Mucosa of descending colon (tissue), 3 donors: ENCODE results near the gene TECRL. TPM values are rescaled to one million over a fixed set of nuclear protein-coding genes. Genes with fewer than 3 reads are reported as not detected.

Source experiments
- ATAC-seq: fragments of 200-7000 bp; cut with Tn5 transposase; one replicate; pipeline ENCODE4 v1.9.1; 2020; ENCODE audit warnings: mild to moderate bottlenecking, moderate library complexity
- DNase-seq, 3 donors: peaks; one replicate each; pipeline ENCODE4 v3.0.0-alpha.2; 2020
- H3K36me3 ChIP-seq: fragments of 200-600 bp; one replicate; pipeline ENCODE4 v1.8.0; 2021; ENCODE audit warnings: low read depth, mild to moderate bottlenecking
- H3K4me1 ChIP-seq: fragments of 200-600 bp; one replicate; pipeline ENCODE4 v1.8.0; 2021; ENCODE audit warnings: low read depth, mild to moderate bottlenecking
- H3K4me3 ChIP-seq: fragments of 200-600 bp; one replicate; pipeline ENCODE4 v1.8.0; 2021; ENCODE audit warnings: mild to moderate bottlenecking
- H3K9me3 ChIP-seq: fragments of 200-600 bp; one replicate; pipeline ENCODE4 v1.8.0; 2021; ENCODE audit warnings: mild to moderate bottlenecking
- intact Hi-C, 2 donors: fragments of 100-400 bp; cut with DNase I in 1 of 2; cut with micrococcal nuclease in 1 of 2; formaldehyde crosslinking; loops; one replicate each; pipeline versions ENCODE4 v1.11.0 to v1.11.1; 2022; cut with DNase I, micrococcal nuclease
- total RNA-seq, 3 donors: library from RNA; stranded (reverse); fragmentation: NEBNext Ultra II Directional in 2 of 3; extraction: Animal tissue kit (Norgen Biotek cat#: 25700) in 2 of 3; gene quantifications; one replicate each; pipeline versions ENCODE4 v1.2.1 to v1.2.4, GENCODE V29; 2021 to 2023
- TF ChIP-seq, protein P1 (sequence below): fragments of 200-600 bp; IDR thresholded peaks from one replicate; pipeline ENCODE4 v1.8.0; 2022; ENCODE audit warnings: antibody characterized with exemption, mild to moderate bottlenecking
- donor health status: DM: no; HTN: no; CAD: no; lungs with moderate emphysema.
- donor health status: DM: no; HTN: no; CAD: no.
- donor health status: DM: no; HTN: yes; CAD: no.

The TECRL gene
- total RNA-seq, 3 donors from 2014 or later: 0.55 TPM; not detected in 2

DNA sequence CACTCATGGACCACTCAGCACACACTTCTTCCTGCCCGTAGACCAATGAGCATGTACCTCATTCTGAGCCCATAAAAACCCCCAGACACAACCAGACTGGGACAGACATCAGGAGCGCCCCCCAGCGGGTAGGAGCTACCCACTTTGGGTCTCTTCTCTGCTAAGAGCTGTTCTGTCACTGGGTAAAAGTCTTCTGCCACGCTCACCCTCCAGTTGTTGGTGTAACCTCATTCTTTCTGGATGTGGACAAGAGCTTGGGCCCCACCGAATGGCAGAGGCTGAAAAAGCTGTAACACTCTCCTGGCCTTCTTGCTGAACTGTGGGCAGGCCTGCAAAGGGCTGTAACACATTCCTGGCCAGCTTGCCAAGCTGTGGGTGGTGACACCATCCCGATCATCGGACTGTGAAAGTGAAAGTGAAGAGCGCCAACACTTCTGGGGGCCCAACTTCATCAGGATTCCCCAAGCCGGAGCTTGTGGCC, 137.6 kb downstream of the TECRL start:
- intact Hi-C loops: no loop called here
- no peak for ATAC-seq
- TF ChIP-seq, protein P1, sequence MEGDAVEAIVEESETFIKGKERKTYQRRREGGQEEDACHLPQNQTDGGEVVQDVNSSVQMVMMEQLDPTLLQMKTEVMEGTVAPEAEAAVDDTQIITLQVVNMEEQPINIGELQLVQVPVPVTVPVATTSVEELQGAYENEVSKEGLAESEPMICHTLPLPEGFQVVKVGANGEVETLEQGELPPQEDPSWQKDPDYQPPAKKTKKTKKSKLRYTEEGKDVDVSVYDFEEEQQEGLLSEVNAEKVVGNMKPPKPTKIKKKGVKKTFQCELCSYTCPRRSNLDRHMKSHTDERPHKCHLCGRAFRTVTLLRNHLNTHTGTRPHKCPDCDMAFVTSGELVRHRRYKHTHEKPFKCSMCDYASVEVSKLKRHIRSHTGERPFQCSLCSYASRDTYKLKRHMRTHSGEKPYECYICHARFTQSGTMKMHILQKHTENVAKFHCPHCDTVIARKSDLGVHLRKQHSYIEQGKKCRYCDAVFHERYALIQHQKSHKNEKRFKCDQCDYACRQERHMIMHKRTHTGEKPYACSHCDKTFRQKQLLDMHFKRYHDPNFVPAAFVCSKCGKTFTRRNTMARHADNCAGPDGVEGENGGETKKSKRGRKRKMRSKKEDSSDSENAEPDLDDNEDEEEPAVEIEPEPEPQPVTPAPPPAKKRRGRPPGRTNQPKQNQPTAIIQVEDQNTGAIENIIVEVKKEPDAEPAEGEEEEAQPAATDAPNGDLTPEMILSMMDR: no peak

DNA sequence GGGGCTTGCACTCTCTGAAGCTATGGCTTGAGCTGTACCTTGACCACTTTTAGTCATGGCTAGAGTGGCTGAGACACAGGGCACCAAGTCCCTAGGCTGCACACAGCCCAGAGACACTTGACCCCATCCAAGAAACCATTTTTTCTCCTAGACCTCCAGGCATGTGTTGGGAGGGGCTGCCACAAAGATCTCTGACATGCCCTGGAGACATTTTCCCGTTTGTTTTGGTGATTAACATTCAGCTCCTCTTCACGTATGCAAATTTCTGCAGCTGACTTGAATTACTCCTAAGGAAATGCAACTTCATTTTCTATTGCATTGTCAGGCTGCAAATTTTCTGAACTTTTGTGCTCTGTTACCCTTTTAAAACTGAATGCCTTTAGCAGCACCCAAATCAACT, 142.6 kb downstream of the TECRL start:
- Histone ChIP-seq H3K36me3 (no peaks in the 10 kb centered on the region), H3K4me1 (no peaks in the 10 kb centered on the region), H3K9me3 (peaks cover 22% of the 10 kb centered on the region), H3K4me3 (no peak overlapping the region)
- intact Hi-C loops: no loop called here
- no peak for ATAC-seq
- no peak for DNase-seq
- TF ChIP-seq, protein P1: no peak

More for the DNA sequence above, 137.6 kb downstream of the TECRL start:
- Histone ChIP-seq H3K4me1 (no peaks in the 10 kb centered on the region), H3K9me3 (peaks cover 25% of the 10 kb centered on the region), H3K4me3 (no peak overlapping the region), H3K36me3 (no peaks in the 10 kb centered on the region)
- DNase-seq: no peak

DNA sequence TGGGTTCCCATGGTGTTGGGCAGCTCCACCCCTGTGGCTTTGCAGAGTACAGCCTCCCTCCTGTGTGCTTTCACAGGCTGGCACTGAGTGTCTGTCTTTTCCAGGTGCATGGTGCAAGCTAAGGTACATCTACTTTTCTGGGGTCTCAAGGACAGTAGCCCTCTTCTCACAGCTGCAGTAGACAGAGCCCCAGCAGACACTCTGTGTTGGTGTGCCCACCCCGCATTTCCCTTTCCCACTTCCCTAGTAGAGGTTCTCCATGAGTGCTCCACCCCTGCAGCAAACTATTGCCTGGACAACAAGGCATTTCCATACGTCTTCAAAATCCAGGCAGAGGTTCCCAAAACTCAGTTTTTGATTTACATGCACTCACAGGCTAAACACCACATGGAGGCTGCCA, 143.0 kb downstream of the TECRL start:
- DNase-seq (no peak), ATAC-seq (no peak)
- intact Hi-C loops: no loop called here
- Histone ChIP-seq H3K9me3 (peaks cover 19% of the 10 kb centered on the region), H3K36me3 (no peaks in the 10 kb centered on the region), H3K4me1 (no peaks in the 10 kb centered on the region), H3K4me3 (no peak overlapping the region)
- TF ChIP-seq, protein P1: no peak

DNA sequence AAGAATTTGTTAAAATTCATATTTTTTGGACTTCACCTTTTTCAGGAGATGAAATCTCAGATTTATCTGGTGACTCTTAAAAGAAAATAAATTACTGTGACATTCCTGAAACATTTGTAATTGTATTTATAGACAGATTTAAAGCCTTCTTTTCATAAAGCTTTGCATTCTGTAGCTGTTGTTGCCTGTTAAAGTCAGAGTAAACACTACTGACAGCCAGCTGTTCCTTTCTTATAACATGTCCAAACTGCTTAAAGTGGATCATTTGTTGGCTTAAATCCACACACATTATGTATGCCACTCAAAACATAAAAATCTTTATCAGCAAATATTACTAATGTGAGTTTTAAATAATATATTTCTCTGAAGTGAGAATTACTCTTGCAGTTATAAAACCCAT, 157.5 kb downstream of the TECRL start:
- TF ChIP-seq, protein P1: no peak
- intact Hi-C loops: no loop called here
- no peak for DNase-seq

DNA sequence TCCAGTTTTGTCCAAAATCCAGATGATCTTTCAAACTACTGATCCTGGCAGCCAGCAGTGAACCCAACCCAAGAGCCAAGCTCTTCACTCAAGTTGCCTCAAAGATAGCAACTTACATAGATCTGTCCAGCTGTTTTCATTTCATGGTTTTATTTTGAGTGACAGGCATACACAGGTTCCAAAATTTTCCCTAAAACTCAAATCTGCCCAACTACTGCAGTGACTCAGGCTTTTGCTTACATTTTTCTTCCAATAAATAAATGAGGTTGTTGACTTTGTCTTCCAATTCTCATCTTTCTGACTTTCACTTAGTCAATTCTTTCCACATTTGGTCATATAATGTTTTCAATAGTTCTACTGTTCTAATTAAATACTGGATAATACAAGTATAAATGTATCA, 158.8 kb downstream of the TECRL start:
- H3K4me3 ChIP-seq: no peak overlapping the region
- ATAC-seq (no peak), DNase-seq (no peak)
- H3K36me3 ChIP-seq: no peaks in the 10 kb centered on the region
- TF ChIP-seq, protein P1: no peak
- intact Hi-C loops: no loop called here
- H3K9me3 ChIP-seq: peaks cover 31% of the 10 kb centered on the region
- no peaks in the 10 kb centered on the region for H3K4me1 ChIP-seq

More for the DNA sequence above, 157.5 kb downstream of the TECRL start:
- Histone ChIP-seq H3K9me3 (peaks cover 27% of the 10 kb centered on the region), H3K4me1 (no peaks in the 10 kb centered on the region), H3K4me3 (no peak overlapping the region), H3K36me3 (no peaks in the 10 kb centered on the region)
- no peak for ATAC-seq

DNA sequence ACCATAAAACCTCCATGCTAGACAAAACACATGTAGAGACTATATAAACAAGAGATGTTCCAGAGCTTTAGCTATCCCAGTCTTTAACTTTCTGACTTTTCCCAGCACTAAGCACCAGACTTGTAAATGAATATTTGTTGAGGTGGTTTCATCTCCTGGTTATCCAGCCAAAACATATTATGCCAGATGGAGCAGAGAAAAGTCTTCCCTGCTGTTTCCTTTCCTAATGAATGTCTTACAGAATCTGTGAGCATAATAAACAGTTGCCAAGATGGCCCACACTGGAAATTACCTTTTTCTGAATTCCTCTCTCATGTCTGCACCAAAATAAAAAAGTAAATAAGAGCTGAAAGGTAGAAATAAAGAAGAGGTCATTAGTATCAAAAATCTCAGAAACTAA, 159.2 kb downstream of the TECRL start:
- ATAC-seq: no peak
- DNase-seq: no peak
- peaks cover 31% of the 10 kb centered on the region for H3K9me3 ChIP-seq
- intact Hi-C loops: no loop called here
- H3K4me1 ChIP-seq: no peaks in the 10 kb centered on the region
- no peak overlapping the region for H3K4me3 ChIP-seq
- H3K36me3 ChIP-seq: no peaks in the 10 kb centered on the region
- TF ChIP-seq, protein P1: no peak
